Body of pancreas (tissue), 4 donors: ENCODE results near the gene FOXK1. TPM values are rescaled to one million over a fixed set of nuclear protein-coding genes. Genes with fewer than 3 reads are reported as not detected.

Source experiments
- ATAC-seq: fragments of 150-250 bp; one replicate; pipeline ENCODE4 v1.9.1; 2016
- DNase-seq, 4 donors: peaks; one replicate each; pipeline ENCODE4 v3.0.0-alpha.2; 2019
- H3K27ac ChIP-seq, 4 donors: fragments of 200-600 bp; sonication (generic); 1 replicate in 3 of 4; 2 replicates in 1 of 4; pipeline versions ENCODE4 v1.5.1 to v1.6.1; 2016 to 2019; ENCODE audit warnings: mild to moderate bottlenecking in 1 of 4, mixed read lengths in 1 of 4, moderate library complexity in 1 of 4
- H3K27me3 ChIP-seq, 2 donors: fragments of 200-600 bp; sonication (generic); one replicate each; pipeline ENCODE4 v1.6.0; 2016; ENCODE audit warnings: mild to moderate bottlenecking in 1 of 2
- H3K36me3 ChIP-seq, 2 donors: fragments of 200-600 bp; sonication (generic); replicated peaks in 1 of 2; 2 replicates each; pipeline ENCODE4 v1.5.1; 2016; ENCODE audit warnings: low read depth in 2 of 2; ENCODE audit not compliant: insufficient read depth in 1 of 2
- H3K4me1 ChIP-seq: fragments of 200-600 bp; sonication (generic); one replicate; pipeline ENCODE4 v1.6.0; 2016
- H3K4me3 ChIP-seq, 2 donors: fragments of 200-600 bp; sonication (generic); 1 replicate in 1 of 2; 2 replicates in 1 of 2; pipeline ENCODE4 v1.5.1; 2016 to 2019
- H3K9me3 ChIP-seq, 3 donors: fragments of 200-600 bp; sonication (generic); 1 replicate in 2 of 3; 2 replicates in 1 of 3; pipeline ENCODE4 v1.5.1; 2016
- POLR2A ChIP-seq, 3 donors: fragments of 450-650 bp; IDR thresholded peaks; one replicate each; pipeline ENCODE4 v1.6.1; 2016; ENCODE audit warnings: antibody characterized with exemption in 3 of 3, mild to moderate bottlenecking in 2 of 3
- WGBS, 2 donors: methylation state at CpG; one replicate each; pipeline ENCODE4 v1.1.5; 2017; 5-methylcytosine and 5-hydroxymethylcytosine counted together
- intact Hi-C: fragments of 100-400 bp; cut with DNase I; formaldehyde crosslinking; loops from one replicate; pipeline ENCODE4 v1.15.1; 2023
- total RNA-seq, 2 donors: library from RNA; depleted of rRNA; stranded (reverse); fragments of >200 nt; gene quantifications; one replicate each; pipeline ENCODE4 v1.1.0, GENCODE V29; 2016
- TF ChIP-seq, protein P1 (sequence below), 7 experiments: fragments of 450-650 bp in 4 of 7; fragments of 200-600 bp in 3 of 7; sonication (generic) in 3 of 7; IDR thresholded peaks; one replicate each; pipeline ENCODE4 v1.5.1; 2016 to 2019; ENCODE audit warnings: antibody characterized with exemption in 7 of 7

The FOXK1 gene
- total RNA-seq, 2 donors from 2014 or later, result 16.2 to 17.6 TPM

- no peak overlapping the region for H3K4me3 ChIP-seq
- H3K9me3 ChIP-seq, result no peaks in the 10 kb centered on the region
- WGBS, 2 donors, result 91 to 94% methylated on average over 23 to 36 of the region's 36 CpGs
- peaks cover 0 to 30% of the 10 kb centered on the region in 2 donors for H3K36me3 ChIP-seq
- ATAC-seq (no peak), DNase-seq (no peak)
- intact Hi-C loops, result no loop called here
- no peak for TF ChIP-seq POLR2A (IDR thresholded peaks at IDR 0.05)
- TF ChIP-seq, protein P1, sequence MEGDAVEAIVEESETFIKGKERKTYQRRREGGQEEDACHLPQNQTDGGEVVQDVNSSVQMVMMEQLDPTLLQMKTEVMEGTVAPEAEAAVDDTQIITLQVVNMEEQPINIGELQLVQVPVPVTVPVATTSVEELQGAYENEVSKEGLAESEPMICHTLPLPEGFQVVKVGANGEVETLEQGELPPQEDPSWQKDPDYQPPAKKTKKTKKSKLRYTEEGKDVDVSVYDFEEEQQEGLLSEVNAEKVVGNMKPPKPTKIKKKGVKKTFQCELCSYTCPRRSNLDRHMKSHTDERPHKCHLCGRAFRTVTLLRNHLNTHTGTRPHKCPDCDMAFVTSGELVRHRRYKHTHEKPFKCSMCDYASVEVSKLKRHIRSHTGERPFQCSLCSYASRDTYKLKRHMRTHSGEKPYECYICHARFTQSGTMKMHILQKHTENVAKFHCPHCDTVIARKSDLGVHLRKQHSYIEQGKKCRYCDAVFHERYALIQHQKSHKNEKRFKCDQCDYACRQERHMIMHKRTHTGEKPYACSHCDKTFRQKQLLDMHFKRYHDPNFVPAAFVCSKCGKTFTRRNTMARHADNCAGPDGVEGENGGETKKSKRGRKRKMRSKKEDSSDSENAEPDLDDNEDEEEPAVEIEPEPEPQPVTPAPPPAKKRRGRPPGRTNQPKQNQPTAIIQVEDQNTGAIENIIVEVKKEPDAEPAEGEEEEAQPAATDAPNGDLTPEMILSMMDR (IDR thresholded peaks at IDR 0.05), result no peak
- H3K4me1 ChIP-seq, result peaks cover under 1% of the 10 kb centered on the region
- no peak overlapping the region for H3K27ac ChIP-seq
- no peaks in the 10 kb centered on the region for H3K27me3 ChIP-seq
Observed at GRCh38 chr7:4782333-4783291, 100.5 kb downstream of the FOXK1 start.

DNA sequence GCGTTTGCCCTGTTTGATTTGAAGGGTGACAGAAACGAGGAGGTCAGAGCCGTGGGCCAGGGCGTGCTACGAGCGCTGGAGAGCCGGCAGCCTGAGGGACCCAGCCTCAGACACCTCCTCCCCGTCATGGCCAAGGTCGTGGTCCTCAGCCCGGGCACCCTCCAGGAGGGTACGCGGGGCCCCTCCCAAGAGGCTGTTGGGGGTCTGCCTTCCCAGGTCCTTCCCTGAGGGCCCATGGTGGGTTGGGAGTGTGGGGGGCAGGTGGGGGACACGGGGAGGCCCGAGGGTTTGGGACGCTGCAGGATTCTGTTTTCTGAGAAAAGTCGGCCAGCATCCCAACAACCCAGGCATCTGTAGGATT is 101.2 kb downstream of the FOXK1 start:
- H3K4me1 ChIP-seq, result no peaks in the 10 kb centered on the region
- no peaks in the 10 kb centered on the region for H3K9me3 ChIP-seq
- H3K4me3 ChIP-seq, result no peak overlapping the region
- DNase-seq (no peak), ATAC-seq (no peak)
- 87 to 89% methylated on average over 3 to 11 of the region's 16 CpGs for WGBS, 2 donors
- TF ChIP-seq, protein P1 (IDR thresholded peaks at IDR 0.05), result no peak
- no peak for TF ChIP-seq POLR2A (IDR thresholded peaks at IDR 0.05)
- H3K27ac ChIP-seq, result no peak overlapping the region
- intact Hi-C loops, result no loop called here
- no peaks in the 10 kb centered on the region for H3K27me3 ChIP-seq
- H3K36me3 ChIP-seq, result peaks cover 5 to 37% of the 10 kb centered on the region in 2 donors

DNA sequence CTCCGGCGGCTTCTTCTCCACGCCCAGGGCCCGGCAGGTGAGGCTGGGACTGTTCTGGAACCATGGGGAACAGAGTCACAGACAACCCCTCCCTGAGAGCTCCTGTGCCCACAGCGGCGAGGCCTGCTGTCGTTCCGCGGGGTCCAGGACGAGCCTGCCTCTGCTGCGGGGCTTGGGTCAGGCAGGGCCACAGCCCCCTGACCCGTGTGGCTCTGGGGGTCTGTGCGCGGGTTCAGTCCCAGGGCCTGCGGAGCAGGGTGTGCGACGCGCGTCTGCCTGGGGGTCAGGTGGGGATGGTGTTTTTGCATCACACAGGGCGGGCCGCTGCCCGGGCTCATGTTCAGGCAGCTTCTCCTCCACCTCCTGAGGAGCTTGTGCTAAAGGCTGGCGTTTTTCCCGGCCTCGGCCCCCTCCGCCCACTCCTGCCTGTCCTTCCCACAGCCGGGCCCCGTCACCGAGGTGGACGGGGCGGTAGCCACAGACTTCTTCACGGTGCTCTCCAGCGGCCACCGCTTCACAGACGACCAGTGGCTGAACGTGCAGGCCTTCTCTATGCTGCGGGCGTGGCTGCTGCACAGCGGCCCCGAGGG is 101.8 kb downstream of the FOXK1 start:
- ATAC-seq, result no peak
- peaks cover 5 to 38% of the 10 kb centered on the region in 2 donors for H3K36me3 ChIP-seq
- intact Hi-C loops, result no loop called here
- TF ChIP-seq, protein P1 (IDR thresholded peaks at IDR 0.05), result no peak
- no peak for TF ChIP-seq POLR2A (IDR thresholded peaks at IDR 0.05)
- WGBS, 2 donors, result 87 to 90% methylated on average over 31 to 39 of the region's 40 CpGs
- no peaks in the 10 kb centered on the region for H3K27me3 ChIP-seq
- DNase-seq, result no peak
- no peaks in the 10 kb centered on the region for H3K9me3 ChIP-seq
- no peak overlapping the region for H3K27ac ChIP-seq
- H3K4me3 ChIP-seq, result no peak overlapping the region
- no peaks in the 10 kb centered on the region for H3K4me1 ChIP-seq

GRCh38 chr7:4784799-4785198 is 102.7 kb downstream of the FOXK1 start:
- no peaks in the 10 kb centered on the region for H3K9me3 ChIP-seq
- no peak overlapping the region for H3K4me3 ChIP-seq
- H3K27ac ChIP-seq, result no peak overlapping the region
- intact Hi-C loops, result no loop called here
- 90% methylated on average over 1 of the region's 19 CpGs; no CpG with 5 or more reads in 1 of the 2 donors for WGBS, 2 donors
- peaks cover 5 to 38% of the 10 kb centered on the region in 2 donors for H3K36me3 ChIP-seq
- H3K27me3 ChIP-seq, result no peaks in the 10 kb centered on the region
- DNase-seq (no peak), ATAC-seq (no peak)
- TF ChIP-seq, protein P1 (IDR thresholded peaks at IDR 0.05), result no peak
- no peak for TF ChIP-seq POLR2A (IDR thresholded peaks at IDR 0.05)
- no peaks in the 10 kb centered on the region for H3K4me1 ChIP-seq
